SU-DHL-6 (cell line): ENCODE data around the gene ATOH8.

Experiments
- H2AFZ ChIP-seq: fragments of 200-600 bp; sonication (generic); 2 replicates; pipeline ENCODE4 v1.6.1; 2014; ENCODE audit warnings: low read depth, mild to moderate bottlenecking, moderate library complexity, mixed read lengths, antibody characterized with exemption, low read length; ENCODE audit not compliant: severe bottlenecking
- H3F3A ChIP-seq: fragments of 200-600 bp; shearing (Covaris generic); 2 replicates; pipeline ENCODE4 v1.6.0; 2016; ENCODE audit warnings: antibody characterized with exemption, mild to moderate bottlenecking; ENCODE audit not compliant: insufficient read depth
- H3K27ac ChIP-seq: fragments of 200-600 bp; sonication (generic); 2 replicates; pipeline ENCODE4 v1.5.1; 2016; ENCODE audit warnings: low read depth, mild to moderate bottlenecking, low read length, moderate library complexity, mixed read lengths
- H3K27me3 ChIP-seq: fragments of 200-600 bp; sonication (generic), shearing (Covaris generic); 2 replicates; pipeline ENCODE4 v1.6.0; 2014; ENCODE audit warnings: mild to moderate bottlenecking, low read length
- H3K36me3 ChIP-seq: fragments of 200-600 bp; sonication (generic); 2 replicates; pipeline ENCODE4 v1.6.1; 2014; ENCODE audit warnings: mild to moderate bottlenecking, low read length, mixed read lengths
- H3K4me2 ChIP-seq: fragments of 300-600, 200-600 bp; shearing (Covaris generic), sonication (generic); 2 replicates; pipeline ENCODE4 v1.6.0; 2014; ENCODE audit warnings: low read length, low read depth, mild to moderate bottlenecking; ENCODE audit not compliant: poor library complexity, severe bottlenecking
- H3K4me3 ChIP-seq: fragments of 200-600 bp; sonication (generic); 2 replicates; pipeline ENCODE4 v1.5.1; 2014; ENCODE audit warnings: antibody characterized with exemption, low read length, mild to moderate bottlenecking, mixed read lengths; ENCODE audit not compliant: insufficient read depth, poor library complexity, severe bottlenecking
- H3K79me2 ChIP-seq: fragments of 200-600 bp; sonication (generic); 2 replicates; pipeline ENCODE4 v1.6.1; 2014; ENCODE audit warnings: mild to moderate bottlenecking, low read length, moderate library complexity; ENCODE audit not compliant: insufficient read depth
- H3K9ac ChIP-seq: fragments of 200-600 bp; sonication (generic); 2 replicates; pipeline ENCODE4 v1.7.0; 2014; ENCODE audit warnings: mild to moderate bottlenecking, low read length
- H3K9me2 ChIP-seq: fragments of 200-600 bp; sonication (generic); replicated peaks from 2 replicates; pipeline ENCODE4 v1.6.1; 2014; ENCODE audit warnings: low read length; ENCODE audit not compliant: insufficient read depth
- H3K9me3 ChIP-seq: fragments of 200-600 bp; sonication (generic); 2 replicates; pipeline ENCODE4 v1.6.1; 2014; ENCODE audit warnings: low read length, mixed read lengths; ENCODE audit not compliant: insufficient read depth
- H4K20me1 ChIP-seq: fragments of 200-600 bp; sonication (generic); 2 replicates; pipeline ENCODE4 v1.6.1; 2014; ENCODE audit warnings: low read depth, mild to moderate bottlenecking, antibody characterized with exemption, low read length, moderate library complexity, mixed read lengths
- EZH2phosphoT487 ChIP-seq: fragments of 200-600 bp; sonication (generic), shearing (Covaris generic); conservative IDR thresholded peaks from 2 replicates; pipeline ENCODE4 v1.6.1; 2018; ENCODE audit warnings: mild to moderate bottlenecking, antibody characterized with exemption, low read length, moderate library complexity, mixed read lengths
- TF ChIP-seq, protein P1 (sequence below): fragments of 200-600 bp; sonication (generic); IDR thresholded peaks from one replicate; pipeline ENCODE4 v1.5.1; 2017; ENCODE audit warnings: antibody characterized with exemption, mild to moderate bottlenecking, low read length, moderate library complexity; ENCODE audit not compliant: insufficient read depth, poor library complexity, severe bottlenecking

ATOH8 gene

GRCh38 chr2:85834466-85834865 lies 80.7 kb downstream of the ATOH8 start:
- TF ChIP-seq EZH2phosphoT487: no peak
- TF ChIP-seq, protein P1, sequence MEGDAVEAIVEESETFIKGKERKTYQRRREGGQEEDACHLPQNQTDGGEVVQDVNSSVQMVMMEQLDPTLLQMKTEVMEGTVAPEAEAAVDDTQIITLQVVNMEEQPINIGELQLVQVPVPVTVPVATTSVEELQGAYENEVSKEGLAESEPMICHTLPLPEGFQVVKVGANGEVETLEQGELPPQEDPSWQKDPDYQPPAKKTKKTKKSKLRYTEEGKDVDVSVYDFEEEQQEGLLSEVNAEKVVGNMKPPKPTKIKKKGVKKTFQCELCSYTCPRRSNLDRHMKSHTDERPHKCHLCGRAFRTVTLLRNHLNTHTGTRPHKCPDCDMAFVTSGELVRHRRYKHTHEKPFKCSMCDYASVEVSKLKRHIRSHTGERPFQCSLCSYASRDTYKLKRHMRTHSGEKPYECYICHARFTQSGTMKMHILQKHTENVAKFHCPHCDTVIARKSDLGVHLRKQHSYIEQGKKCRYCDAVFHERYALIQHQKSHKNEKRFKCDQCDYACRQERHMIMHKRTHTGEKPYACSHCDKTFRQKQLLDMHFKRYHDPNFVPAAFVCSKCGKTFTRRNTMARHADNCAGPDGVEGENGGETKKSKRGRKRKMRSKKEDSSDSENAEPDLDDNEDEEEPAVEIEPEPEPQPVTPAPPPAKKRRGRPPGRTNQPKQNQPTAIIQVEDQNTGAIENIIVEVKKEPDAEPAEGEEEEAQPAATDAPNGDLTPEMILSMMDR: no peak

More at GRCh38 chr2:85834466-85834865, 80.7 kb downstream of the ATOH8 start:
- Histone ChIP-seq H3K9me3 (no peaks in the 10 kb centered on the region), H3F3A (no peaks in the 10 kb centered on the region), H4K20me1 (no peaks in the 10 kb centered on the region), H3K79me2 (no peaks in the 10 kb centered on the region), H3K4me2 (no peak overlapping the region), H3K36me3 (no peaks in the 10 kb centered on the region), H3K27ac (no peak overlapping the region), H3K9ac (no peak overlapping the region), H3K4me3 (no peak overlapping the region), H2AFZ (no peak overlapping the region), H3K27me3 (no peaks in the 10 kb centered on the region), H3K9me2 (no peaks in the 10 kb centered on the region)
